Gastroesophageal sphincter (tissue), 3 donors: ENCODE data around the gene C4orf50.

Source experiments
- CTCF ChIP-seq, 4 experiments: fragments of 200-600 bp in 2 of 4; fragments of 450-650 bp in 2 of 4; sonication (generic) in 1 of 4; IDR thresholded peaks; one replicate each; pipeline ENCODE4 v1.5.1; 2017 to 2019; ENCODE audit warnings: antibody characterized with exemption in 4 of 4, mild to moderate bottlenecking in 2 of 4, moderate library complexity in 2 of 4
- EP300 ChIP-seq: sonication (generic); formaldehyde crosslinking; IDR thresholded peaks from one replicate; pipeline ENCODE4 v1.6.1; 2017; ENCODE audit warnings: antibody characterized with exemption, mild to moderate bottlenecking
- POLR2A ChIP-seq, 2 donors: fragments of 450-650 bp; IDR thresholded peaks; one replicate each; pipeline ENCODE4 v1.6.1; 2017; ENCODE audit warnings: antibody characterized with exemption in 2 of 2, mild to moderate bottlenecking in 2 of 2, moderate library complexity in 1 of 2
- POLR2AphosphoS5 ChIP-seq: sonication (generic); formaldehyde crosslinking; IDR thresholded peaks from one replicate; pipeline ENCODE4 v1.6.1; 2017; ENCODE audit warnings: antibody characterized with exemption

- TF ChIP-seq CTCF (IDR thresholded peaks at IDR 0.05) (no peak), POLR2A (IDR thresholded peaks at IDR 0.05) (no peak), EP300 (no peak), POLR2AphosphoS5 (no peak)
Measured at GRCh38 chr4:5991405-5991804, 26.8 kb downstream of the C4orf50 start.
